Adrenal gland (tissue), 19 donors: ENCODE results near the gene AP5M1. TPM values are rescaled to one million over a fixed set of nuclear protein-coding genes. Genes with fewer than 3 reads are reported as not detected.
"Not testable (repeated sequence)": the region's sequence is repeated elsewhere in the genome, so short reads cannot be mapped to it uniquely, and the experiment has no call there.

Source experiments
- DNase-seq, 7 donors: peaks; one replicate each; pipeline ENCODE4 v3.0.0-alpha.2; 2019 to 2020
- H3K27ac ChIP-seq, 5 donors: fragments of 200-600 bp; sonication (generic) in 4 of 5; 1 replicate in 3 of 5; 2 replicates in 2 of 5; pipeline versions ENCODE4 v1.5.1 to v1.8.0; 2016 to 2020; ENCODE audit warnings: mild to moderate bottlenecking in 1 of 5
- H3K27me3 ChIP-seq: fragments of 200-600 bp; 2 replicates; pipeline ENCODE4 v1.8.0; 2021
- H3K36me3 ChIP-seq, 2 donors: fragments of 200-600 bp; replicated peaks in 1 of 2; 1 replicate in 1 of 2; 2 replicates in 1 of 2; pipeline versions ENCODE4 v1.5.1 to v1.8.0; 2018 to 2022
- H3K4me1 ChIP-seq, 2 donors: fragments of 200-600 bp; replicated peaks in 1 of 2; 1 replicate in 1 of 2; 2 replicates in 1 of 2; pipeline versions ENCODE4 v1.5.1 to v1.8.0; 2018 to 2021
- H3K4me3 ChIP-seq, 4 donors: fragments of 200-600 bp; sonication (generic) in 3 of 4; one replicate each; pipeline ENCODE4 v1.5.1; 2016 to 2018
- H3K9me3 ChIP-seq, 3 donors: fragments of 200-600 bp; sonication (generic) in 1 of 3; replicated peaks in 1 of 3; 1 replicate in 2 of 3; 2 replicates in 1 of 3; pipeline versions ENCODE4 v1.5.1 to v1.8.0; 2016 to 2021
- POLR2A ChIP-seq, 2 donors: fragments of 450-650 bp; IDR thresholded peaks; one replicate each; pipeline ENCODE4 v1.6.1; 2017; ENCODE audit warnings: antibody characterized with exemption in 2 of 2, mild to moderate bottlenecking in 2 of 2, moderate library complexity in 1 of 2
- WGBS, 4 donors: extraction: QIAGEN DNeasy Blood & Tissue Kit in 2 of 4; methylation state at CpG; one replicate each; pipeline versions ENCODE4 v1.1.5 to v1.1.7; 2013 to 2017; 5-methylcytosine and 5-hydroxymethylcytosine counted together
- intact Hi-C, 2 donors: fragments of 100-400 bp; cut with DNase I; formaldehyde crosslinking; loops; one replicate each; pipeline versions ENCODE4 v1.14.1 to v1.15.0; 2022 to 2023
- long read RNA-seq, 10 donors: library from polyadenylated mRNA in 3 of 10; unstranded in 2 of 10; stranded (forward) in 1 of 10; transcript quantifications; one replicate each; pipeline ENCODE4 v2.0.0 and lab custom pipeline, GENCODE V29; 2021 to 2026
- polyA plus RNA-seq, 3 donors: library from polyadenylated mRNA; stranded (reverse); fragments of 200-250 nt in 2 of 3; fragments of 350-450 nt in 1 of 3; fragmentation: Illumina TruSeq in 1 of 3; extraction: RNeasy Lipid Tissue Mini Kit (QIAGEN cat#74804) in 1 of 3; gene quantifications; one replicate each; pipeline ENCODE4 v1.2.3, GENCODE V29; 2013 to 2014
- total RNA-seq, 9 donors: library from RNA; depleted of rRNA in 4 of 9; stranded (reverse); fragments of >200 nt in 4 of 9; fragments of 120-200 nt in 1 of 9; fragmentation: NEBNext Ultra II Directional in 1 of 9; extraction: Animal tissue kit (Norgen Biotek cat#: 25700) in 1 of 9; gene quantifications; one replicate each; pipeline versions ENCODE4 v1.1.0 to v1.2.4, GENCODE V29; 2013 to 2023
- TF ChIP-seq, protein P1 (sequence below), 6 experiments: fragments of 450-650 bp in 4 of 6; fragments of 200-600 bp in 2 of 6; sonication (generic) in 1 of 6; IDR thresholded peaks; 1 replicate in 5 of 6; 2 replicates in 1 of 6; pipeline versions ENCODE4 v1.5.1 to v1.8.0; 2016 to 2021; ENCODE audit warnings: antibody characterized with exemption in 6 of 6, mild to moderate bottlenecking in 2 of 6, moderate library complexity in 1 of 6
- donor health status: healthy with polysubstance abuse.
- donor health status: Bipolar disorder and iron deficiency.
- donor health status: DM: yes; HTN: yes; CAD: no.
- donor health status: DM: no; HTN: no; CAD: no.
- donor health status: DM: no; HTN: no; CAD: no.
- donor health status: DM: yes; HTN: yes; CAD: no.

AP5M1 gene, protein sequence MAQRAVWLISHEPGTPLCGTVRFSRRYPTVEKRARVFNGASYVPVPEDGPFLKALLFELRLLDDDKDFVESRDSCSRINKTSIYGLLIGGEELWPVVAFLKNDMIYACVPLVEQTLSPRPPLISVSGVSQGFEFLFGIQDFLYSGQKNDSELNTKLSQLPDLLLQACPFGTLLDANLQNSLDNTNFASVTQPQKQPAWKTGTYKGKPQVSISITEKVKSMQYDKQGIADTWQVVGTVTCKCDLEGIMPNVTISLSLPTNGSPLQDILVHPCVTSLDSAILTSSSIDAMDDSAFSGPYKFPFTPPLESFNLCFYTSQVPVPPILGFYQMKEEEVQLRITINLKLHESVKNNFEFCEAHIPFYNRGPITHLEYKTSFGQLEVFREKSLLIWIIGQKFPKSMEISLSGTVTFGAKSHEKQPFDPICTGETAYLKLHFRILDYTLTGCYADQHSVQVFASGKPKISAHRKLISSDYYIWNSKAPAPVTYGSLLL
- total RNA-seq (10 to 100 TPM; 15.8 to 46.1 (median 35.4) TPM), polyA plus RNA-seq (10 to 100 TPM in 1 of 3 donors, 1 to 10 TPM in 2; 4.2 to 46.3 (median 4.9) TPM)
- long read RNA-seq, donor 1, full-length matches to known transcripts: 11 of 11 reads
- long read RNA-seq, donor 1, partial matches to known transcripts: 0 of 11 reads
- long read RNA-seq, donor 1, other reads (novel, unspliced or antisense): 0 of 11 reads
- long read RNA-seq, donor 2, full-length matches to known transcripts: 8 of 8 reads
- long read RNA-seq, donor 2, partial matches to known transcripts: 0 of 8 reads
- long read RNA-seq, donor 2, other reads (novel, unspliced or antisense): 0 of 8 reads
- long read RNA-seq, donor 3, full-length matches to known transcripts: 10 of 10 reads
- long read RNA-seq, donor 3, partial matches to known transcripts: 0 of 10 reads
- long read RNA-seq, donor 3, other reads (novel, unspliced or antisense): 0 of 10 reads
- long read RNA-seq, donor 4, full-length matches to known transcripts: 5 of 6 reads
- long read RNA-seq, donor 4, partial matches to known transcripts: 0 of 6 reads
- long read RNA-seq, donor 4, other reads (novel, unspliced or antisense): 1 of 6 reads
- long read RNA-seq, donor 5, full-length matches to known transcripts: 18 of 23 reads
- long read RNA-seq, donor 5, partial matches to known transcripts: 0 of 23 reads
- long read RNA-seq, donor 5, other reads (novel, unspliced or antisense): 5 of 23 reads
- long read RNA-seq, donor 6, full-length matches to known transcripts: 15 of 20 reads
- long read RNA-seq, donor 6, partial matches to known transcripts: 2 of 20 reads
- long read RNA-seq, donor 6, other reads (novel, unspliced or antisense): 3 of 20 reads
- long read RNA-seq, donor 7, partial matches to known transcripts: 0 of 1 reads
- long read RNA-seq, donor 7, other reads (novel, unspliced or antisense): 0 of 1 reads
- long read RNA-seq, donor 8, full-length matches to known transcripts: 10 of 21 reads
- long read RNA-seq, donor 8, partial matches to known transcripts: 0 of 21 reads
- long read RNA-seq, donor 8, other reads (novel, unspliced or antisense): 11 of 21 reads
- long read RNA-seq, donor 9, full-length matches to known transcripts: 5 of 5 reads
- long read RNA-seq, donor 9, partial matches to known transcripts: 0 of 5 reads
- long read RNA-seq, donor 9, other reads (novel, unspliced or antisense): 0 of 5 reads
- long read RNA-seq, donor 10, partial matches to known transcripts: 0 of 1 reads
- long read RNA-seq, donor 10, other reads (novel, unspliced or antisense): 0 of 1 reads

DNA sequence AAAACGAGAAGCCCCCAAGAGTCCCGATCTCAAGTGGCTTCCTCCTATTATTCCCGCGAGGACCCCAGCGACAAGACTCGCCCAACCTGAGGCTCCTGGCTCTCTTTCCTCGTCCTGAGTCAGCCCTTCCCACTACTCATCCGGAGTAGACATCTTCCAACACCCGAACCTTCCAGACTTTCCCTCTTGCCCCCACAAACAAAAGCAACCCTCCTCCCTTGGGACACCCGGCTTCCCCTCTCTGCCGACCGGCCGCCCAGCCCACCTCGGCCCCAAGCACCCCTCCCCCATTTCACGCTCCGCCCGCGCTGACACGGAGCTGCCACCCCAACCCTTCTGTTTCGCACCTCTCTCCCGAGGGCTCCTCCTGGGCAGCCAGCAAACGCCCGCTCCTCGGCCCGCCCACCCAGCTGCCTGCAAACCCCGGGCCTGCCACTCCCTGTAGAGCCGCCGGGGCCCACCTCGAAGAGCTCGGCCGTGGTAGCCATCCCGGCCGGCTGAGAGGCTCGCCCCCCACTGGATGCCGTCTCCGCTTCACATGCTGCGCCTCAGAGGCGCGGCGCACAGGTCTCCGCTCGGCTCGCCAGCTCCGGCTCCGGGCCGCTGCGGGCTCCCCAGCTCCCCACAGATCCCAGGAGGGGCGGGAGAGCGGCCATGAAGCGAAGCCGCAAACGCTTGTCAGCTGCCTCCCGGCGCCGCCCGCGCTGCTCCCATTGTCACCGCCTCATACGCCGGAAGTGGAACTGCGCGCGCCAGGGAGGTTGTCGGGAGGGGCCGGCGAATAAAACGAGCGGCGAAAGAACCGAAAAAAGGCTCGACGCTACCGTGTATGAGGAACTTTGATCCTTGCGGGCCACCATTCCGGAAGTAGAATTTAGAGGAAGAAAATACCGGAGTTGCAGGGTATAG is at the start of gene AP5M1, which contains the start of gene EXOC5:
Gene AP5M1, plus strand, starts transcription at position 811 of the 909 bp plus-strand sequence. CDS start 344 bp downstream, outside the sequence.
Gene EXOC5, minus strand, starts transcription at position 745 of the 909 bp plus-strand sequence. Its CDS starts 257 bp downstream, at position 488.
- H3K36me3 ChIP-seq: no peaks in the 10 kb centered on the region
- intact Hi-C loops: no loop called here
- 0 to 1% (median 0%) methylated on average over 44 to 76 of the region's 76 CpGs for WGBS, 4 donors

DNA sequence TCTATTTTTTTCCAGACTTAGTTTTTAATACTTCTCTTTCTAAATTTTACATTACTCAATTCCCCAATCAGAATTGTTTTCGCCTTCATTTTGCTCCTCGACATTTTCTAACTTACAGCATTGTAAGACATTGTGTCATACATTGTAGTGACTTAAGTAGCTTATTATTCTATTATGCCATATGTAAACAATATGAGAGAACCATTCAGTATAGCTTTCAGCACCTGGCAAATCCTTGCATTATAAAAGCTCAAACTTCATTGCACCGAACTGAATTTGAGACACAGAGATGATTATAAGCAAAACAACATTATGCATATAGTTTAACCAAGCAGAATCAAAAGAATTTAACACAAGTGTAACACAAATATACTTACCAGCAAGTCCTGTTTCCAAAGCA is 46.8 kb upstream of the AP5M1 start:
- no peaks in the 10 kb centered on the region for H3K27me3 ChIP-seq
- peaks cover 0 to 4% of the 10 kb centered on the region in 2 donors for H3K36me3 ChIP-seq
- H3K9me3 ChIP-seq: no peaks in the 10 kb centered on the region
- no peak overlapping the region for H3K4me3 ChIP-seq
- H3K4me1 ChIP-seq: no peaks in the 10 kb centered on the region
- intact Hi-C loops: no loop called here
- WGBS, 4 donors: 96 to 98% (median 96%) methylated on average over 3 of the region's 3 CpGs
- no peak overlapping the region for H3K27ac ChIP-seq
- no peak for TF ChIP-seq POLR2A (IDR thresholded peaks at IDR 0.05)
- TF ChIP-seq, protein P1, sequence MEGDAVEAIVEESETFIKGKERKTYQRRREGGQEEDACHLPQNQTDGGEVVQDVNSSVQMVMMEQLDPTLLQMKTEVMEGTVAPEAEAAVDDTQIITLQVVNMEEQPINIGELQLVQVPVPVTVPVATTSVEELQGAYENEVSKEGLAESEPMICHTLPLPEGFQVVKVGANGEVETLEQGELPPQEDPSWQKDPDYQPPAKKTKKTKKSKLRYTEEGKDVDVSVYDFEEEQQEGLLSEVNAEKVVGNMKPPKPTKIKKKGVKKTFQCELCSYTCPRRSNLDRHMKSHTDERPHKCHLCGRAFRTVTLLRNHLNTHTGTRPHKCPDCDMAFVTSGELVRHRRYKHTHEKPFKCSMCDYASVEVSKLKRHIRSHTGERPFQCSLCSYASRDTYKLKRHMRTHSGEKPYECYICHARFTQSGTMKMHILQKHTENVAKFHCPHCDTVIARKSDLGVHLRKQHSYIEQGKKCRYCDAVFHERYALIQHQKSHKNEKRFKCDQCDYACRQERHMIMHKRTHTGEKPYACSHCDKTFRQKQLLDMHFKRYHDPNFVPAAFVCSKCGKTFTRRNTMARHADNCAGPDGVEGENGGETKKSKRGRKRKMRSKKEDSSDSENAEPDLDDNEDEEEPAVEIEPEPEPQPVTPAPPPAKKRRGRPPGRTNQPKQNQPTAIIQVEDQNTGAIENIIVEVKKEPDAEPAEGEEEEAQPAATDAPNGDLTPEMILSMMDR (IDR thresholded peaks at IDR 0.05): no peak
- no peak for DNase-seq

More for the DNA sequence above, at the start of gene AP5M1, which contains the start of gene EXOC5:
- Histone ChIP-seq H3K27me3 (no peaks in the 10 kb centered on the region), H3K27ac (peak within 1 kb of the TSS; percentile 34 to 98 (median 93)), H3K4me1 (peaks cover 12 to 59% of the 10 kb centered on the region in 2 donors), H3K4me3 (peak within 1 kb of the TSS; percentile 1 to 86 (median 74)), H3K9me3 (no peaks in the 10 kb centered on the region)
- peak; percentile 92 to 96 (median 93) for DNase-seq
- peak; percentile 64 to 84 for TF ChIP-seq POLR2A (IDR thresholded peaks at IDR 0.05)
- TF ChIP-seq, protein P1 (IDR thresholded peaks at IDR 0.05): peak in 1 of 6 experiments; percentile 40

DNA sequence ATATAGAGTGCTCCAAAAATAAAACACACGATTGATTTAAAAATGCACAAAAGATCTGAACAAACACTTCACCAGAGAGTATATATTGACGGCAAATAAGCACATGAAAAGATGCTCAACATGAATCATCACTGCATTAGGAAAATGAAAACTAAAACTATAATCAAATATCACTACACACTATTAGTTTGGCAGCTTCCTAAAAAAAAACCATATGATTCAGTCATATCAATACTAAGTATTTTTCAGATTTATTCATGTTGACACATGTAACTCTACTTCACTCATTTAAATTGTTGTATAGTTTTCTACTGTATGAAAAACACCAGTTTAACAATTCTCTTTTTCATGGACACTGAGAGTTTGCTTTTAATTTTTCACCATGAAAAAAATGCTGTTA is 41.7 kb upstream of the AP5M1 start:
- Histone ChIP-seq H3K36me3 (peaks cover 0 to 16% of the 10 kb centered on the region in 2 donors), H3K27me3 (no peaks in the 10 kb centered on the region)
- intact Hi-C loops: no loop called here

DNA sequence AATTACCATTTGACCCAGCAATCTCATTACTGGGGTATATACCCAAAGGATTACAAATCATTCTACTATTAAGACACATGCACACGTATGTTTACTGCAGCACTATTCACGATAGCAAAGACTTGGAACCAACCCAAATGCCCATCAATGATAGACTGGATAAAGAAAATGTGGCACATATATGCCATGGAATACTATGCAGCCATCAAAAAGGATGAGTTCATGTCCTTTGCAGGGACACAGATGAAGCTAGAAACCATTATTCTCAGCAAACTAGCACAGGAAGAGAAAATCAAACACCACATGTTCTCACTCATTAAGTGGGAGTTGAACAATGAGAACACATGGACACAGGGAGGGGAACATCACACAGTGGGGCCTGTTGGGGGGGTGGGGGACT is 40.5 kb upstream of the AP5M1 start:
- H3K9me3 ChIP-seq, H3K4me3 ChIP-seq, DNase-seq, H3K4me1 ChIP-seq, H3K27ac ChIP-seq, H3K27me3 ChIP-seq, intact Hi-C loops: not testable (repeated sequence)
- H3K36me3 ChIP-seq: peaks cover 0 to 18% of the 10 kb centered on the region in 2 donors
- WGBS, 4 donors: 93 to 100% (median 96%) methylated on average over 2 of the region's 2 CpGs

More for the DNA sequence above, 41.7 kb upstream of the AP5M1 start:
- WGBS, 4 donors: 78 to 91% (median 87%) methylated on average over 2 of the region's 2 CpGs
- H3K27ac ChIP-seq: no peak overlapping the region
- TF ChIP-seq, protein P1 (IDR thresholded peaks at IDR 0.05): no peak
- no peak for TF ChIP-seq POLR2A (IDR thresholded peaks at IDR 0.05)
- H3K4me3 ChIP-seq: no peak overlapping the region
- no peak for DNase-seq
- no peaks in the 10 kb centered on the region for H3K4me1 ChIP-seq
- no peaks in the 10 kb centered on the region for H3K9me3 ChIP-seq
